Measurements from ENCODE around the gene ACAT1.

DNA sequence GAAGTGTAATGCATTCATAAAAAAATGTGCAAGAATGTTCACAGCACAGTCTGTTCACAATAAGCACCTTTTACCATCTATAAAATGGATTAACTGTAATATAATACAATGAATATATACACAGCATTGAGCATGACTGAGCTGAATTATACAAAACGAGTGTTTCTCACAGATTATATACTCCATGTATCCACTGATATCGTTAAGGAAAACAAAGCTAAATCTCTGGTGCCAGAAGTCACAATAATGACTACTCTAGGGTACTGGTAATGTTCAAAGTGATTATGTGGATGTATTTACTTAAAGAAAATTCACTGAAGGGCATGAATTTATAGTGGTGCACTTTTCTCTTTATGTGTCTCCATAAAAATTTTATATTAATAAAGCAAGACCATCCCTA is 33.2 kb downstream of the ACAT1 start:
- TF ChIP-seq, protein P1, sequence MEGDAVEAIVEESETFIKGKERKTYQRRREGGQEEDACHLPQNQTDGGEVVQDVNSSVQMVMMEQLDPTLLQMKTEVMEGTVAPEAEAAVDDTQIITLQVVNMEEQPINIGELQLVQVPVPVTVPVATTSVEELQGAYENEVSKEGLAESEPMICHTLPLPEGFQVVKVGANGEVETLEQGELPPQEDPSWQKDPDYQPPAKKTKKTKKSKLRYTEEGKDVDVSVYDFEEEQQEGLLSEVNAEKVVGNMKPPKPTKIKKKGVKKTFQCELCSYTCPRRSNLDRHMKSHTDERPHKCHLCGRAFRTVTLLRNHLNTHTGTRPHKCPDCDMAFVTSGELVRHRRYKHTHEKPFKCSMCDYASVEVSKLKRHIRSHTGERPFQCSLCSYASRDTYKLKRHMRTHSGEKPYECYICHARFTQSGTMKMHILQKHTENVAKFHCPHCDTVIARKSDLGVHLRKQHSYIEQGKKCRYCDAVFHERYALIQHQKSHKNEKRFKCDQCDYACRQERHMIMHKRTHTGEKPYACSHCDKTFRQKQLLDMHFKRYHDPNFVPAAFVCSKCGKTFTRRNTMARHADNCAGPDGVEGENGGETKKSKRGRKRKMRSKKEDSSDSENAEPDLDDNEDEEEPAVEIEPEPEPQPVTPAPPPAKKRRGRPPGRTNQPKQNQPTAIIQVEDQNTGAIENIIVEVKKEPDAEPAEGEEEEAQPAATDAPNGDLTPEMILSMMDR (optimal IDR thresholded peaks at IDR 0.05 in 1 of 3, IDR thresholded peaks at IDR 0.05 in 1 of 3, conservative IDR thresholded peaks at IDR 0.05 in 1 of 3; ENCODE audit: extremely low read depth in 1 of 3, insufficient read depth in 2 of 3, low read length in 3 of 3), result no peak
- no peak for TF ChIP-seq EZH2 (IDR thresholded peaks at IDR 0.05; ENCODE audit: low read length)
